ENCODE results near the gene HEATR5A. TPM values are rescaled to one million over a fixed set of nuclear protein-coding genes. Genes with fewer than 3 reads are reported as not detected.

The HEATR5A gene
- total and polyA plus RNA-seq, 2 experiments from 2014 or later: 25.8 to 32.5 TPM

DNA sequence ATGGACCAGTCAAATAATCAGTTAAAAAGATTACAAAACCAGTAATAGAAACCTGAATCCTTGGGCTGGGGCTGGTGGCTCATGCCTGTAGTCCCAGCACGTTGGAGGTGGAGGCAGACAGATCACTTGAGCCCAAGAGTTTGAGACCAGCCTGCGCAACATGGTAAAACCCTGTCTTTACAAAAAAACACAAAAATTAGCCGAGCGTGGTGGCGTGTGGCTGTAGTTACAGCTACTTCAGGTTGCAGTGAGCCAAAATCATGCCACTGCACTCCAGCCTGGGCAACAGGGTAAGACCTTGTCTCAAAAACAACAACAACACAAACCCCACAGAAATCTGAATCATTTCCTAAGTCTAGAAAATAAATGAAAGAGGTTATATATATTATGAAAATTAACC, 100.6 kb downstream of the HEATR5A start:
- Histone ChIP-seq H3K4me2 (no peak overlapping the region), H3K4me1 (ENCODE audit: insufficient read depth) (no peaks in the 10 kb centered on the region; the same call in 1 of the 2 replicates), H3K36me3 (ENCODE audit: insufficient read depth) (no peaks in the 10 kb centered on the region), H4K20me1 (replicated peaks; ENCODE audit: insufficient read depth) (no peaks in the 10 kb centered on the region), H3K9me2 (ENCODE audit: insufficient read depth) (no peaks in the 10 kb centered on the region), H3K27ac (ENCODE audit: low read depth) (no peak overlapping the region), H3K4me3 (no peak overlapping the region), H3F3A (replicated peaks; ENCODE audit: low read depth) (no peaks in the 10 kb centered on the region), H3K79me2 (replicated peaks; ENCODE audit: insufficient read depth) (no peaks in the 10 kb centered on the region), H3K27me3 (ENCODE audit: insufficient read depth) (no peaks in the 10 kb centered on the region), H2AFZ (no peak overlapping the region)
- ATAC-seq: no peak
- no peak overlapping the region for H3K4me3 Mint-ChIP-seq
- H3K9me3 Mint-ChIP-seq: no peaks in the 10 kb centered on the region
- no peak for DNase-seq (ENCODE audit: low spot score)
- no peaks in the 10 kb centered on the region for H3K36me3 Mint-ChIP-seq (ENCODE audit: low read depth)
- H3K27me3 Mint-ChIP-seq (ENCODE audit: insufficient read depth, low read depth, poor library complexity): no peaks in the 10 kb centered on the region
- TF ChIP-seq, protein P1, sequence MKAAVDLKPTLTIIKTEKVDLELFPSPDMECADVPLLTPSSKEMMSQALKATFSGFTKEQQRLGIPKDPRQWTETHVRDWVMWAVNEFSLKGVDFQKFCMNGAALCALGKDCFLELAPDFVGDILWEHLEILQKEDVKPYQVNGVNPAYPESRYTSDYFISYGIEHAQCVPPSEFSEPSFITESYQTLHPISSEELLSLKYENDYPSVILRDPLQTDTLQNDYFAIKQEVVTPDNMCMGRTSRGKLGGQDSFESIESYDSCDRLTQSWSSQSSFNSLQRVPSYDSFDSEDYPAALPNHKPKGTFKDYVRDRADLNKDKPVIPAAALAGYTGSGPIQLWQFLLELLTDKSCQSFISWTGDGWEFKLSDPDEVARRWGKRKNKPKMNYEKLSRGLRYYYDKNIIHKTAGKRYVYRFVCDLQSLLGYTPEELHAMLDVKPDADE (IDR thresholded peaks at IDR 0.05): no peak
- TF ChIP-seq ZNF114 (CRISPR knock-in tag; IDR thresholded peaks at IDR 0.05) (no peak), POLR2AphosphoS5 (IDR thresholded peaks at IDR 0.05; ENCODE audit: low read depth) (no peak), JUNB (IDR thresholded peaks at IDR 0.05; ENCODE audit: unreplicated experiment) (no peak), CTCF (conservative IDR thresholded peaks at IDR 0.05; ENCODE audit: low read depth in 2 of 2) (no peak), STAT1 (IDR thresholded peaks at IDR 0.05; ENCODE audit: unreplicated experiment) (no peak), ZNF331 (CRISPR knock-in tag; IDR thresholded peaks at IDR 0.05; ENCODE audit: low read depth) (no peak), NANOG (IDR thresholded peaks at IDR 0.05; ENCODE audit: borderline replicate concordance) (no peak), EZH2phosphoT487 (IDR thresholded peaks at IDR 0.05; ENCODE audit: unreplicated experiment) (no peak), CREB1 (CRISPR knock-in tag; IDR thresholded peaks at IDR 0.05; ENCODE audit: low read depth) (no peak), EZH2 (IDR thresholded peaks at IDR 0.05; ENCODE audit: low read depth, unreplicated experiment) (no peak)
- TF ChIP-seq, protein P2, sequence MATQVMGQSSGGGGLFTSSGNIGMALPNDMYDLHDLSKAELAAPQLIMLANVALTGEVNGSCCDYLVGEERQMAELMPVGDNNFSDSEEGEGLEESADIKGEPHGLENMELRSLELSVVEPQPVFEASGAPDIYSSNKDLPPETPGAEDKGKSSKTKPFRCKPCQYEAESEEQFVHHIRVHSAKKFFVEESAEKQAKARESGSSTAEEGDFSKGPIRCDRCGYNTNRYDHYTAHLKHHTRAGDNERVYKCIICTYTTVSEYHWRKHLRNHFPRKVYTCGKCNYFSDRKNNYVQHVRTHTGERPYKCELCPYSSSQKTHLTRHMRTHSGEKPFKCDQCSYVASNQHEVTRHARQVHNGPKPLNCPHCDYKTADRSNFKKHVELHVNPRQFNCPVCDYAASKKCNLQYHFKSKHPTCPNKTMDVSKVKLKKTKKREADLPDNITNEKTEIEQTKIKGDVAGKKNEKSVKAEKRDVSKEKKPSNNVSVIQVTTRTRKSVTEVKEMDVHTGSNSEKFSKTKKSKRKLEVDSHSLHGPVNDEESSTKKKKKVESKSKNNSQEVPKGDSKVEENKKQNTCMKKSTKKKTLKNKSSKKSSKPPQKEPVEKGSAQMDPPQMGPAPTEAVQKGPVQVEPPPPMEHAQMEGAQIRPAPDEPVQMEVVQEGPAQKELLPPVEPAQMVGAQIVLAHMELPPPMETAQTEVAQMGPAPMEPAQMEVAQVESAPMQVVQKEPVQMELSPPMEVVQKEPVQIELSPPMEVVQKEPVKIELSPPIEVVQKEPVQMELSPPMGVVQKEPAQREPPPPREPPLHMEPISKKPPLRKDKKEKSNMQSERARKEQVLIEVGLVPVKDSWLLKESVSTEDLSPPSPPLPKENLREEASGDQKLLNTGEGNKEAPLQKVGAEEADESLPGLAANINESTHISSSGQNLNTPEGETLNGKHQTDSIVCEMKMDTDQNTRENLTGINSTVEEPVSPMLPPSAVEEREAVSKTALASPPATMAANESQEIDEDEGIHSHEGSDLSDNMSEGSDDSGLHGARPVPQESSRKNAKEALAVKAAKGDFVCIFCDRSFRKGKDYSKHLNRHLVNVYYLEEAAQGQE (IDR thresholded peaks at IDR 0.05; ENCODE audit: unreplicated experiment): no peak
- TF ChIP-seq, protein P3, sequence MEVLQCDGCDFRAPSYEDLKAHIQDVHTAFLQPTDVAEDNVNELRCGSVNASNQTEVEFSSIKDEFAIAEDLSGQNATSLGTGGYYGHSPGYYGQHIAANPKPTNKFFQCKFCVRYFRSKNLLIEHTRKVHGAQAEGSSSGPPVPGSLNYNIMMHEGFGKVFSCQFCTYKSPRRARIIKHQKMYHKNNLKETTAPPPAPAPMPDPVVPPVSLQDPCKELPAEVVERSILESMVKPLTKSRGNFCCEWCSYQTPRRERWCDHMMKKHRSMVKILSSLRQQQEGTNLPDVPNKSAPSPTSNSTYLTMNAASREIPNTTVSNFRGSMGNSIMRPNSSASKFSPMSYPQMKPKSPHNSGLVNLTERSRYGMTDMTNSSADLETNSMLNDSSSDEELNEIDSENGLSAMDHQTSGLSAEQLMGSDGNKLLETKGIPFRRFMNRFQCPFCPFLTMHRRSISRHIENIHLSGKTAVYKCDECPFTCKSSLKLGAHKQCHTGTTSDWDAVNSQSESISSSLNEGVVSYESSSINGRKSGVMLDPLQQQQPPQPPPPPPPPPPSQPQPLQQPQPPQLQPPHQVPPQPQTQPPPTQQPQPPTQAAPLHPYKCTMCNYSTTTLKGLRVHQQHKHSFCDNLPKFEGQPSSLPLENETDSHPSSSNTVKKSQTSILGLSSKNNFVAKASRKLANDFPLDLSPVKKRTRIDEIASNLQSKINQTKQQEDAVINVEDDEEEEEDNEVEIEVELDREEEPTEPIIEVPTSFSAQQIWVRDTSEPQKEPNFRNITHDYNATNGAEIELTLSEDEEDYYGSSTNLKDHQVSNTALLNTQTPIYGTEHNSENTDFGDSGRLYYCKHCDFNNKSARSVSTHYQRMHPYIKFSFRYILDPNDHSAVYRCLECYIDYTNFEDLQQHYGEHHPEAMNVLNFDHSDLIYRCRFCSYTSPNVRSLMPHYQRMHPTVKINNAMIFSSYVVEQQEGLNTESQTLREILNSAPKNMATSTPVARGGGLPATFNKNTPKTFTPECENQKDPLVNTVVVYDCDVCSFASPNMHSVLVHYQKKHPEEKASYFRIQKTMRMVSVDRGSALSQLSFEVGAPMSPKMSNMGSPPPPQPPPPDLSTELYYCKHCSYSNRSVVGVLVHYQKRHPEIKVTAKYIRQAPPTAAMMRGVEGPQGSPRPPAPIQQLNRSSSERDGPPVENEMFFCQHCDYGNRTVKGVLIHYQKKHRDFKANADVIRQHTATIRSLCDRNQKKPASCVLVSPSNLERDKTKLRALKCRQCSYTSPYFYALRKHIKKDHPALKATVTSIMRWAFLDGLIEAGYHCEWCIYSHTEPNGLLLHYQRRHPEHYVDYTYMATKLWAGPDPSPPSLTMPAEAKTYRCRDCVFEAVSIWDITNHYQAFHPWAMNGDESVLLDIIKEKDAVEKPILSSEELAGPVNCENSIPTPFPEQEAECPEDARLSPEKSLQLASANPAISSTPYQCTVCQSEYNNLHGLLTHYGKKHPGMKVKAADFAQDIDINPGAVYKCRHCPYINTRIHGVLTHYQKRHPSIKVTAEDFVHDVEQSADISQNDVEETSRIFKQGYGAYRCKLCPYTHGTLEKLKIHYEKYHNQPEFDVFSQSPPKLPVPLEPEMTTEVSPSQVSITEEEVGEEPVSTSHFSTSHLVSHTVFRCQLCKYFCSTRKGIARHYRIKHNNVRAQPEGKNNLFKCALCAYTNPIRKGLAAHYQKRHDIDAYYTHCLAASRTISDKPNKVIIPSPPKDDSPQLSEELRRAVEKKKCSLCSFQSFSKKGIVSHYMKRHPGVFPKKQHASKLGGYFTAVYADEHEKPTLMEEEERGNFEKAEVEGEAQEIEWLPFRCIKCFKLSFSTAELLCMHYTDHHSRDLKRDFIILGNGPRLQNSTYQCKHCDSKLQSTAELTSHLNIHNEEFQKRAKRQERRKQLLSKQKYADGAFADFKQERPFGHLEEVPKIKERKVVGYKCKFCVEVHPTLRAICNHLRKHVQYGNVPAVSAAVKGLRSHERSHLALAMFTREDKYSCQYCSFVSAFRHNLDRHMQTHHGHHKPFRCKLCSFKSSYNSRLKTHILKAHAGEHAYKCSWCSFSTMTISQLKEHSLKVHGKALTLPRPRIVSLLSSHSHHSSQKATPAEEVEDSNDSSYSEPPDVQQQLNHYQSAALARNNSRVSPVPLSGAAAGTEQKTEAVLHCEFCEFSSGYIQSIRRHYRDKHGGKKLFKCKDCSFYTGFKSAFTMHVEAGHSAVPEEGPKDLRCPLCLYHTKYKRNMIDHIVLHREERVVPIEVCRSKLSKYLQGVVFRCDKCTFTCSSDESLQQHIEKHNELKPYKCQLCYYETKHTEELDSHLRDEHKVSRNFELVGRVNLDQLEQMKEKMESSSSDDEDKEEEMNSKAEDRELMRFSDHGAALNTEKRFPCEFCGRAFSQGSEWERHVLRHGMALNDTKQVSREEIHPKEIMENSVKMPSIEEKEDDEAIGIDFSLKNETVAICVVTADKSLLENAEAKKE (CRISPR knock-in tag; IDR thresholded peaks at IDR 0.05): no peak
- no peak overlapping the region for H3K27ac Mint-ChIP-seq
- peaks cover 6% of the 10 kb centered on the region for H3K4me1 Mint-ChIP-seq

All from GM23338 (cell line).